GM12872 (cell line): ENCODE results near the gene TAS2R46.

Experiments used
- CTCF ChIP-seq: IDR thresholded peaks from 3 replicates; pipeline ENCODE4 v1.5.1; 2011; ENCODE audit warnings: low read depth, mild to moderate bottlenecking, low read length, moderate library complexity; ENCODE audit not compliant: insufficient read depth

The TAS2R46 gene

GRCh38 chr12:11059784-11060183 lies 2.3 kb downstream of the TAS2R46 start:
- no peak for TF ChIP-seq CTCF

GRCh38 chr12:11059041-11059440 lies 3.1 kb downstream of the TAS2R46 start:
- no peak for TF ChIP-seq CTCF

- TF ChIP-seq CTCF, result no peak
Measured at GRCh38 chr12:11055306-11055705, 6.8 kb downstream of the TAS2R46 start.

- no peak for TF ChIP-seq CTCF
Measured at GRCh38 chr12:11040162-11040561, 21.9 kb downstream of the TAS2R46 start.

- no peak for TF ChIP-seq CTCF
Measured at GRCh38 chr12:11039171-11039570, 22.9 kb downstream of the TAS2R46 start.

- no peak for TF ChIP-seq CTCF
Measured at GRCh38 chr12:11031307-11031706, 30.8 kb downstream of the TAS2R46 start, which contains the start of gene TAS2R31. TAS2R31 (minus strand) TSS chr12:11031407; CDS start chr12:11031335, 72 bp downstream.

GRCh38 chr12:11026118-11026517 lies 36.0 kb downstream of the TAS2R46 start:
- 0 out of 3 replicates have a peak, but pooled peaks have one; percentile 13 for TF ChIP-seq CTCF

GRCh38 chr12:11023387-11023786 lies 38.7 kb downstream of the TAS2R46 start:
- TF ChIP-seq CTCF, result no peak
